GM08714 (cell line): ENCODE measurements around the gene BANF2.
"Not testable (repeated sequence)": the region's sequence is repeated elsewhere in the genome, so short reads cannot be mapped to it uniquely, and the experiment has no call there.

Experiments used
- H3K4me3 ChIP-seq: fragments of 200-500 bp; sonication (Bioruptor generic); 2 replicates; pipeline ENCODE4 v1.5.1; 2014; ENCODE audit warnings: mild to moderate bottlenecking, low read length, inconsistent platforms
- ZNF274 ChIP-seq: IDR thresholded peaks from 2 replicates; pipeline ENCODE4 v1.6.1; 2012; ENCODE audit warnings: mild to moderate bottlenecking, low read depth, low read length

BANF2 gene

GRCh38 chr20:17759449-17759848 is 59.7 kb downstream of the BANF2 start:
- TF ChIP-seq ZNF274 = no peak

GRCh38 chr20:17761604-17762003 is 61.8 kb downstream of the BANF2 start:
- no peak for TF ChIP-seq ZNF274

More at GRCh38 chr20:17759449-17759848, 59.7 kb downstream of the BANF2 start:
- H3K4me3 ChIP-seq = no peak overlapping the region

GRCh38 chr20:17762243-17762872 is 62.6 kb downstream of the BANF2 start:
- TF ChIP-seq ZNF274 = no peak
- H3K4me3 ChIP-seq = no peak overlapping the region

More at GRCh38 chr20:17761604-17762003, 61.8 kb downstream of the BANF2 start:
- H3K4me3 ChIP-seq = no peak overlapping the region

DNA sequence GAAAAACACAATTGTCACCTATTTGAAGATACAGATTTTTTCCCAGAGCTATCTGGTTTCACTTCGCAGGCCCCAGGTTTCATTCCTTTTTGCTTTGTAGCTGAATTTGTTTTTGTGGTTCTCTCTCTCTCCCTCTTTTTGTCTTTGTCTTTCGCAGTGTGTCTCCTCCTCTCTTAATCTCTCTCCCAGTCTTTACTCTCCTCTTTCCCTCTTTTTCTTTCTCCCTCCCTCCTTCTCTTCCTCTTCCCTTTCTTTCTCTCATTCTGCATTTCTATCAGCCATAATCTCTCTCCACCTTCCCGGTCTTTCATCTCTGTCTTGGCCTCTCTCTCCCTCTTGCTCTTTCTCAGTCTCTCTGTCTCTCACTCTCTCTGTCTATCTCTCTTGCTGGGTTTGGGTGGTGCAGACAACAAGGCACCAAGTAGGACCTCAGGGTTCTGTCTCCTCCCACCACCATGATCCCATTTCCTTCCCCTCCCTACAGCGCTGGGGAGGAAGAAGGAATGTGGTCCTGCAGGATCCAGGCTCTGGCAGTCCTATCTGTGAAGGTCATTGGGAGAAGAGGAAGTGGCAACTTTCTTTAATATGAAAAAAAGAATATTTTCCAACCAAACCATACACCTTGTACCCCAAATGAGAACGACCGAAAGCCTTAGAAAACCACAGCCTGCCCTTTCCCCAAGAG is 63.2 kb downstream of the BANF2 start:
- TF ChIP-seq ZNF274 = no peak
- H3K4me3 ChIP-seq = no peak overlapping the region

DNA sequence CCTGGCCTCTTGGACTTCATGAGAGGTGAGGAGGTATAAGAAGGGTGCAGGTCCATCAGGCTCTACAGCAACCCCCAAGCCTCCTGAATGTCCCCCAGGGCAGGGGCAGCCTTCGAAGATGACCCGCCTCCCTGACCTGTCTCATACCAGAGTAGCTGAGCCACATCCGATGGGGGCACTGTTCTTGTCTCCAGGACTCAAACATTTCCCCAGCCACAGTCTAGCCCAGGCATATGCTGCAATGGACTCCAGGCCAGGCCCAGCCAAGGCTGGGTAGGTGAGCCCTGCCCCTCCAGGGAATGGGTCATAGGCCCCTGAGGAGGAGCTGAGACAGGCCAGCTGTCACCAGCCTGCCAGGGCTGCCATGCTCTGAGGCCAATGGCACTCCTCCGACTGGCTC is 65.3 kb downstream of the BANF2 start:
- no peak overlapping the region for H3K4me3 ChIP-seq
- TF ChIP-seq ZNF274 = no peak

DNA sequence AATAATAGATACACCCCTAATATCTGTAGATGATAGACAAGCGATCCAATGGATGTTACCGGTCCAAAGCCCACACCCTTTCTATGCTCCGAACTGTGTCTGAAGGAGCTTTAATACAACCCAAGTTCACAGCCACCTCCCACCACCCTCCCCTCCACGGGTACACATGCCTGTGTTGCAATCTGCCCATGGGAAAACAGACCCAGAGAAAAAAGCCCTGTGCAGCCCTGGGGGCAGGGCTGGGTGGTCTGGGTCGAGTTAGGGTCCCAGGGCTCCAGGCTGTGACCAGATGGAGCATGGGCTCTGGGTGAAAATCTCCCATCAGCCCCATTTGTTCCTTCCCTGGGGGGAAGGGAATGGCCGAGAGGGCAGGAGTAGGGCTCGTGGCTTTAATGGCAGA is 65.8 kb downstream of the BANF2 start:
- no peak for TF ChIP-seq ZNF274
- H3K4me3 ChIP-seq = no peak overlapping the region

- H3K4me3 ChIP-seq = no peak overlapping the region
- no peak for TF ChIP-seq ZNF274
These were observed 66.5 kb downstream of the BANF2 start for GRCh38 chr20:17766226-17766625.

DNA sequence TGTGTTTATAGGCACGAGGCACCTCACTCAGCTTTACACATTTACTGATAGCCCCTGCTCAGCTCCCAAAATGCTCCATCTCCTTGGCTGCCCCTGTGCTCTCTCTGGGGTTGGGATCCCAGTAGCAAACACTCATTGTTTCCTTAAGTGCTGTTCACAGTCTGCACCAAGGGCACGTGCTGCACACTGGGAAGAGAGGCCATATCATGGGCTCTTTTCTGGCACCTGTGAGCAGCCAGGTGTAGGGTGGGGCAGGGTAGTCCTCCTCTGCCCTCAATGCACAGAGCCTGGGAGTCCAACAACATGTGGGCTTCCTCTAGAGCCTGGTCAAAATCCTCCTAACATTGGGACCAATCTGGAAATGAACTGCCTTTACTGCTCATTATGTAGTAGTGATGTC is 67.9 kb downstream of the BANF2 start:
- no peak for TF ChIP-seq ZNF274
- no peak overlapping the region for H3K4me3 ChIP-seq

DNA sequence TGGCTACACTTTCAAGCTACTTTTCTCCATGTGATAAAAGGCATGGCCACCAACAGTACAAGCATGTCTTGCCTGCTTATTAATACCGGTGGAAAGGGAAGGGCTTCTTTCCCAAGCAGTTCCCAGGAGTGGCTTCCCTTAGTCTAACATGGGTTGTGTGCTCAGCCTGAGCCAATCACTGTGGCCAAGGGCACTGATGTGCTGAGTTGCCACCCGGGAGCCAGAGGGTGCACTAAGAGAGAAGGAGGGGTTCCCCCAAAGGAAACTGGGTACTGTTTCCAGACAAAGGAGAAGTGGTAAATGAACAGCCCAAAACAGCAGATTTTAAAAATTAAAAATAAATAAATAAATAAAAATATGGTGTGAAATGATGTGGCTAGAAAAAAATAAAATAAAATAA is 68.5 kb downstream of the BANF2 start:
- no peak for TF ChIP-seq ZNF274

DNA sequence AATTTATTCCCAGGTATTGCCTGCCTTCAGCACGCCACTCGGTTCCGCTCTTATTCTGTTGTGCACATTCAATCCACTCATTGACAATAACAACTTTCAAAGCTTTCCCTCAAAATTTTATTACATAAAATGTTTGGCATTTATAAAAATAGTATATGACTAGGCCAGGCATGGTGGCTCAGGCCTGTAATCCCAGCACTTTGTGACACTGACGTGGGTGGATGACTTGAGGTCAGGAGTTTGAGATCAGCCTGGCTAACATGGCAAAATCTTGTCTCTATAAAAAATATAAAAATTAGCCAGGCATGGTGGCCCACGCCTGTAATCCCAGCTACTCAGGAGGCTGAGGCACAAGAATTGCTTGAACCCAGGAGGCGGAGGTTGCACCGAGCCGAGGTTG is 70.0 kb downstream of the BANF2 start:
- H3K4me3 ChIP-seq = not testable (repeated sequence)

More for the DNA sequence above, 68.5 kb downstream of the BANF2 start:
- H3K4me3 ChIP-seq = no peak overlapping the region

- no peak for TF ChIP-seq ZNF274
- no peak overlapping the region for H3K4me3 ChIP-seq
These were observed 71.6 kb downstream of the BANF2 start for GRCh38 chr20:17771206-17772004.

- H3K4me3 ChIP-seq = no peak overlapping the region
- TF ChIP-seq ZNF274 = no peak
These were observed 72.2 kb downstream of the BANF2 start for GRCh38 chr20:17772005-17772343.

DNA sequence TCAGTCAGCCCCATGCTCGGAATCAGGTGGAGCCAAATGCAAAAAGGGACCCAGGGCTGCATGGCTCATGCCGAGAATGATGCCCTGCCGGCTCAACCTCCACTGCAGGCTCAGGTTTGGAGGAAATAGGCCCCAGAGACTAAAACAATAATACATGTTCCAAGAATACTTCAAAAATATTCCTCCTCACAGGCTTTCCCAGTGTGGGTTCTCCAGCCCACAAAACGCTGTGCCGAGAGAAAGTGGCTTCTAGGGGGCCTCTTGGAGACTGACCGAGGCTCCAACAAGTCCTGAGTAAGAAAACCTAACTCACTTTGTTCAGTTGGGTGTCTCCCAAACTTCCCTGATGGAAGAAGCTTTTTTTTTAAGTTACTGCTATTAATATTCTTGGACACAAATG is 73.9 kb downstream of the BANF2 start:
- no peak overlapping the region for H3K4me3 ChIP-seq
- TF ChIP-seq ZNF274 = no peak

DNA sequence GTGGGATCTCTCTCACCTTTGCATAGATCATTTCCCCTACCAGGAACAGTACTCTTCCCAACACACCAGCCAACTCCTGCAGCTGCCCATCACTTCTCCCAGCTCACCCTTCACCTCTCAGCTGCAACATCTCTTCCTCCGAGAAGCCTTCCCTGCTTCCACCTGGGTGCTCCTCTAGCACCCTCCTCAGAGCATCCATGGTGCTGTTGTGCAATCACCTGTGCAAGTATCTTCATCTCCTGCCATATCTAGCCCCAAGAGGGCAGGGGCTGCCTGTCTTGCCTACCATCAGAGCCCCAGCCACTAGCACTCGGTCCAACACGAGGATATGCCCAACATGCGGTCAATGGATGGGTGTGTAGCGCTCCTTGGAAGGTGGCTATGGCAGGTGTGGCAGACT is 75.8 kb downstream of the BANF2 start:
- TF ChIP-seq ZNF274 = no peak
- no peak overlapping the region for H3K4me3 ChIP-seq

GRCh38 chr20:17776551-17776950 is 76.8 kb downstream of the BANF2 start:
- no peak for TF ChIP-seq ZNF274

GRCh38 chr20:17779011-17779410 is 79.2 kb downstream of the BANF2 start:
- not testable (repeated sequence) for H3K4me3 ChIP-seq

More at GRCh38 chr20:17776551-17776950, 76.8 kb downstream of the BANF2 start:
- H3K4me3 ChIP-seq = no peak overlapping the region
